ENCODE measurements around the gene B4GALT1. TPM values are rescaled to one million over a fixed set of nuclear protein-coding genes. Genes with fewer than 3 reads are reported as not detected.

The B4GALT1 gene
- total RNA-seq, 2 experiments from 2014 or later = 12.8 to 38.7 TPM

DNA sequence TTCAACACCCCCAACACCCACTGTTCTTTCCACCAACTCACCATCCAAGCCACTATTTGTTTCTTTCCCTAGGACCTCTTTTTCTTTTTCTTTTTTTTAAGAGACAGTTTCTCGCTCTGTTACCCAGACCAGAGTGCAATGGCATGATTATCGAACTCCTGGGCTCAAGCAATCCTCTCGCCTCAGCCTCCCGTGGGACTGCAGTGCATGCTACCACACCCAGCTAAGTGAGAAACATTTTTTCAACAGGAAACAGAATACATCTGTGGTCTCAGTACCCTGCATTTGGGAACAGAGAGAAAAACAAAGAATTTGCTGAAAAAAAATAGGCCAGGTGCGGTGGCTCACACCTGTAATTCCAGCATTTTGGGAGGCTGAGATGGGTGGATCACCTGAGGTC lies 24.6 kb downstream of the B4GALT1 start:
- Histone ChIP-seq H3K9me2 (ENCODE audit: insufficient read depth, low read length) (no peaks in the 10 kb centered on the region), H4K20me1 (ENCODE audit: insufficient read depth, low read length) (no peaks in the 10 kb centered on the region), H3K4me2 (ENCODE audit: low read length) (no peak overlapping the region; the same call in 1 of the 2 replicates), H3K27ac (ENCODE audit: low read depth, low read length, poor library complexity, severe bottlenecking) (no peak overlapping the region), H3K79me2 (ENCODE audit: insufficient read depth, low read depth, low read length) (peaks cover 44% of the 10 kb centered on the region; the same call in 1 of the 2 replicates), H3K36me3 (ENCODE audit: insufficient read depth, low read length) (no peaks in the 10 kb centered on the region; the same call in 1 of the 2 replicates), H3K9me3 (ENCODE audit: low read length) (no peaks in the 10 kb centered on the region), H2AFZ (ENCODE audit: low read length) (no peak overlapping the region), H3K4me1 (ENCODE audit: insufficient read depth, low read length, poor library complexity, severe bottlenecking) (peaks cover 47% of the 10 kb centered on the region), H3K4me3 (ENCODE audit: low read depth, low read length, poor library complexity, severe bottlenecking) (no peak overlapping the region)
- intact Hi-C loops (cut with micrococcal nuclease; ENCODE audit: unreplicated experiment) = no loop called here
- TF ChIP-seq EZH2phosphoT487 (IDR thresholded peaks at IDR 0.05; ENCODE audit: borderline replicate concordance, low read depth, low read length) = no peak
- TF ChIP-seq, protein P1, sequence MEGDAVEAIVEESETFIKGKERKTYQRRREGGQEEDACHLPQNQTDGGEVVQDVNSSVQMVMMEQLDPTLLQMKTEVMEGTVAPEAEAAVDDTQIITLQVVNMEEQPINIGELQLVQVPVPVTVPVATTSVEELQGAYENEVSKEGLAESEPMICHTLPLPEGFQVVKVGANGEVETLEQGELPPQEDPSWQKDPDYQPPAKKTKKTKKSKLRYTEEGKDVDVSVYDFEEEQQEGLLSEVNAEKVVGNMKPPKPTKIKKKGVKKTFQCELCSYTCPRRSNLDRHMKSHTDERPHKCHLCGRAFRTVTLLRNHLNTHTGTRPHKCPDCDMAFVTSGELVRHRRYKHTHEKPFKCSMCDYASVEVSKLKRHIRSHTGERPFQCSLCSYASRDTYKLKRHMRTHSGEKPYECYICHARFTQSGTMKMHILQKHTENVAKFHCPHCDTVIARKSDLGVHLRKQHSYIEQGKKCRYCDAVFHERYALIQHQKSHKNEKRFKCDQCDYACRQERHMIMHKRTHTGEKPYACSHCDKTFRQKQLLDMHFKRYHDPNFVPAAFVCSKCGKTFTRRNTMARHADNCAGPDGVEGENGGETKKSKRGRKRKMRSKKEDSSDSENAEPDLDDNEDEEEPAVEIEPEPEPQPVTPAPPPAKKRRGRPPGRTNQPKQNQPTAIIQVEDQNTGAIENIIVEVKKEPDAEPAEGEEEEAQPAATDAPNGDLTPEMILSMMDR (conservative IDR thresholded peaks at IDR 0.05; ENCODE audit: low read length) = no peak
- CTCF ChIA-PET (ENCODE audit: unreplicated experiment) = no interaction called here
- no TSS peak for BruUV-seq (replicated peaks)
- POLR2A ChIA-PET = interaction anchor here (3.5 kb wide), 1 partner anchor 8 kb away, joined by 19 read pairs; no protein-coding TSS in a partner anchor
- DNase-seq (ENCODE audit: low spot score) = peak; percentile 49

DNA sequence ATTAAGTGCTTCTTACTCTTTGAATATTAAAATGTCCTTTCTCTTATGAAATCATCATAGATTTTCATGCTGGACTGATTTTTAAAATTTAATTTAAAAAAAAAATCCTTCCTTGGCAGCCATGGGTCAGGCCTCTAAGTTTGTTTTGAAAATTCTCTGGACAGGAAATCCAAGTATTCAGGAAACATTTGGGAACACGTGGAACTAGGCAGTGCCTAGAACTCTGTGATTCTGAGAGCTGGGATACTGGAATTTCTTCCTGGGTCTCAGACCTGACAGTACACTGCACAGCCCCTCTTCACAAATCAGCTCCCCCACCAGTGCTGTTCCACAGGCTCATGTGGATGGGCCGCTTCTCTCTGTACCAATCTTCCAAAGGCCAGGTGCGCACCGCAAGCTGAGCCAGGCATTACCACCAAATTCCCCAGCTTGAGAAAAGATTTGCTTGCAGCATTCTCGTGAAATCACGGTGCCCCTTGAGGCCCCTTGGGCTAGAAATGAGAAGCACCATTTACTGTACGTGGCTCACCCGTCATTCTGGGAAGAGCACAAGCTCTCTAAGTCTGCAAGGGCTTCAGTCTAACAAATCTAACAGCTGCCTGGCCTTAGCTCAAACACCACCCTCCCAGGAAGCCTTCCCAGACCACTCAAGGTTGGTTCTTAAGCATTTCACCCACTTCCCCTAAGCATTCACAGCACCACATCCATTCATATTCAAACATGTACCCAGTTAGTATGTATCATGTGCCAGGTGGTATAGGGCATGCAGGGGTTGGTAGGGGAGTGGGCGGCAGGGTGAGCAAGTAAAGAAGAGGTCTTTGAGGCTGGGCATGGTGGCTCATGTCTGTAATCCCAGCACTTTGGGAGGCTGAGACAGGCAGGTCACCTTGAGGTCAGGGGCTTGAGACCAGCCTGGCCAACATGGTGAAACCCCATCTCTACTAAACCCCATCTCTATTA lies 26.5 kb downstream of the B4GALT1 start:
- intact Hi-C loops (cut with micrococcal nuclease; ENCODE audit: unreplicated experiment) = no loop called here
- DNase-seq (ENCODE audit: low spot score) = no peak
- Histone ChIP-seq H3K27ac (ENCODE audit: low read depth, low read length, poor library complexity, severe bottlenecking) (no peak overlapping the region), H3K4me3 (ENCODE audit: low read depth, low read length, poor library complexity, severe bottlenecking) (no peak overlapping the region), H4K20me1 (ENCODE audit: insufficient read depth, low read length) (no peaks in the 10 kb centered on the region), H3K9me2 (ENCODE audit: insufficient read depth, low read length) (no peaks in the 10 kb centered on the region), H3K4me1 (ENCODE audit: insufficient read depth, low read length, poor library complexity, severe bottlenecking) (peaks cover 54% of the 10 kb centered on the region), H3K4me2 (ENCODE audit: low read length) (peak overlapping the region; percentile 9; the same call in 1 of the 2 replicates), H3K9me3 (ENCODE audit: low read length) (no peaks in the 10 kb centered on the region), H2AFZ (ENCODE audit: low read length) (no peak overlapping the region), H3K79me2 (ENCODE audit: insufficient read depth, low read depth, low read length) (peaks cover 38% of the 10 kb centered on the region; the same call in 1 of the 2 replicates), H3K36me3 (ENCODE audit: insufficient read depth, low read length) (no peaks in the 10 kb centered on the region; the same call in 1 of the 2 replicates)
- BruUV-seq (replicated peaks) = no TSS peak
- ChIA-PET POLR2A (interaction anchor here (0.7 to 3.5 kb wide), 10 partner anchors 7 to 102 kb away, joined by 3 to 19 read pairs (median 4); no protein-coding TSS in a partner anchor), CTCF (ENCODE audit: unreplicated experiment) (interaction anchor here (2.1 kb wide), 1 partner anchor 10 kb away, joined by 6 read pairs; no protein-coding TSS in a partner anchor)
- TF ChIP-seq, protein P1 (conservative IDR thresholded peaks at IDR 0.05; ENCODE audit: low read length) = no peak
- no peak for TF ChIP-seq EZH2phosphoT487 (IDR thresholded peaks at IDR 0.05; ENCODE audit: borderline replicate concordance, low read depth, low read length)

Data from OCI-LY7 (cell line).